AG09319 (cell line): ENCODE results near the gene CPNE9.

Experiments
- DNase-seq: peaks from one replicate; pipeline ENCODE4 v3.0.0-alpha.2; 2010; ENCODE audit warnings: low read depth; ENCODE audit errors: extremely low read depth
- TF ChIP-seq, protein P1 (sequence below): IDR thresholded peaks from 2 replicates; pipeline ENCODE4 v1.5.1; 2011; ENCODE audit warnings: low read depth, mild to moderate bottlenecking, inconsistent platforms, low read length, moderate library complexity

CPNE9 gene

DNA sequence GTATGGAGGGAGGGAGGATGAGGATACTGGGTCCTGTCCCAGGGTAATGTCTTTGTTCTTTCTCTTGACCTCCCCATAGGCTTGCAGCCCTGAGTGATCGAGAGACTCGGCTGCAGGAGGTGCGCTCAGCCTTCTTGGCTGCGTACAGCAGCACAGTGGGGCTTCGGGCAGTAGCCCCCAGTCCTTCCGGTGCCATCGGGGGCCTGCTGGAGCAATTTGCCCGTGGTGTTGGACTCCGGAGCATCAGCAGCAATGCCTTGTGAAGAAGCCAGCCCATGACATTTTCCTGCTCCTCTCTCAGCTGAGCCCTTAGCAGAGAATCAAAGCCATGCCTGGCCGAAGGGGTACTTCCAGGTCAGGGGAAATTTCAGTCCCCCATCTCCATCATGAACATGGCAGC is 1.9 kb upstream of the CPNE9 start:
- TF ChIP-seq, protein P1, sequence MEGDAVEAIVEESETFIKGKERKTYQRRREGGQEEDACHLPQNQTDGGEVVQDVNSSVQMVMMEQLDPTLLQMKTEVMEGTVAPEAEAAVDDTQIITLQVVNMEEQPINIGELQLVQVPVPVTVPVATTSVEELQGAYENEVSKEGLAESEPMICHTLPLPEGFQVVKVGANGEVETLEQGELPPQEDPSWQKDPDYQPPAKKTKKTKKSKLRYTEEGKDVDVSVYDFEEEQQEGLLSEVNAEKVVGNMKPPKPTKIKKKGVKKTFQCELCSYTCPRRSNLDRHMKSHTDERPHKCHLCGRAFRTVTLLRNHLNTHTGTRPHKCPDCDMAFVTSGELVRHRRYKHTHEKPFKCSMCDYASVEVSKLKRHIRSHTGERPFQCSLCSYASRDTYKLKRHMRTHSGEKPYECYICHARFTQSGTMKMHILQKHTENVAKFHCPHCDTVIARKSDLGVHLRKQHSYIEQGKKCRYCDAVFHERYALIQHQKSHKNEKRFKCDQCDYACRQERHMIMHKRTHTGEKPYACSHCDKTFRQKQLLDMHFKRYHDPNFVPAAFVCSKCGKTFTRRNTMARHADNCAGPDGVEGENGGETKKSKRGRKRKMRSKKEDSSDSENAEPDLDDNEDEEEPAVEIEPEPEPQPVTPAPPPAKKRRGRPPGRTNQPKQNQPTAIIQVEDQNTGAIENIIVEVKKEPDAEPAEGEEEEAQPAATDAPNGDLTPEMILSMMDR, result no peak
- no peak for DNase-seq

GRCh38 chr3:9703240-9703639 is 393 bp upstream of the CPNE9 start:
- TF ChIP-seq, protein P1, result no peak

DNA sequence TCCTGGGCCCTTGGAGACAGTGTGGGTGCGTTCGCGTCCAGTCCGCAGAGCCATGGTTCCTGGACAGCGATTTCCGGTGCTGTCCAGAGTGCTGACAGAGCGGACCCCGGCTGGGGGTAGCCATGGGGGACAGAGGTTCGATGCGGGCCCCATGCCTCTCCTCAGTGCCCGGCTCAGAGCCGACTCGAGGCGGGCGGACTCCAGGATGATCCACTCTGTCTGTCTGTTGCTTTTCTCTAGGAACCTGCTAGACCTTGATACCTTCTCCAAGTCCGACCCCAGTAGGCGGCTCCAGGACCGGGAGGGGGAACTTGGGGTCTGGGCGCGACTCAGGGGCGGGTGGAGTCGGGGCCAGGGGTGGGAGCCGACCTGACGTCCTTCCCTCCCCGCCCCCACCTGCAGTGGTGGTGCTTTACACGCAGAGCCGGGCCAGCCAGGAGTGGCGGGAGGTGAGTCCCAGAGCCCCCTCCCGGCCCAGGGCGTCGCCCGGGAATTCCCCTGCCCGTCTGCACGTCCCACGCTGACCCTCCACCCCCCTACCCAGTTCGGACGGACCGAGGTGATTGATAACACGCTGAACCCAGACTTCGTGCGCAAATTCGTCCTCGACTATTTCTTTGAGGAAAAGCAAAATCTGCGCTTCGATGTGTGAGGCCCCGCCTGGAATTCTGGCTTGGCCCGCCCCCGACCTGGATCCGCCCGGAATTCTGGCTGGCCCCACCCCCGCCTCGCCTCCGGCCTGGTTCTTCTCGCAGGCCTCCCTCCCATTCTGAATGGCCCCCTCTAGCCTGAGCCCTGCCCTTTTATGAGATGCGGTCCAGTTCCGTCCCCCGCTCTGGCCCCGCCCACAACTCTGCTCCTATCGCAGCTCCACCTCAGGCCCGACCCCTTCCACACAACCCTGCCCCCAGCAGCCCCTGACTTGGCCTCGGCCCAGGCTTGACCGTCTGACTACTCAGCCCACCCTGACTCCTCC is 1.0 kb downstream of the CPNE9 start:
- DNase-seq, result no peak
- TF ChIP-seq, protein P1, result no peak

More at GRCh38 chr3:9703240-9703639, 393 bp upstream of the CPNE9 start:
- no peak for DNase-seq

DNA sequence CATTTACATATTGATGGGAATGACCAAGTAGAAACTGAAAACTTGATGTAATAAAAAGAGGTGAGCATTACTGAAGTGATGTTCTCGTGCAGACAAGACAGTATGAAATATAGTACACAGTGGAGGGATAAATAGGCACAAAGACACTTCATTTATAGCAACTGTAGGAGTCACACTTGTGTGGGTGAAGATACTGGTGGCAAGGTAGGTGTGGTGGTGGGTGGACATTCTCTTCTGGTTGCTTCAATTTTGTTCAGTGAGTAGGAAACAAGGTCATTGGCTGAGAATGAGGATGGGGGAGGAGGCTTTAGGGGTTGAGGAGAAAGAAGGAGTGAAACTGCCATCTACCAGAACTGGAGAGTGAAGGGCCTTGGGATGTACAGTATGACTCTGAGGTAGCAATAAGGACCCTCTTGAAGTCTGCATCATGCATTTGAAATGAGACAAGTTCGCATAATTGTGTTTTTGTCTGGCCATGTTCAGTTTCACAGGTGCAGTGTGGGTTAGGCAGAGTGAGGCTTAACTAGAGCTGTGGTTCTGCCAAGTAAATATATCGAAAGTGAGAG is 6.6 kb downstream of the CPNE9 start:
- TF ChIP-seq, protein P1, result no peak
- no peak for DNase-seq

DNA sequence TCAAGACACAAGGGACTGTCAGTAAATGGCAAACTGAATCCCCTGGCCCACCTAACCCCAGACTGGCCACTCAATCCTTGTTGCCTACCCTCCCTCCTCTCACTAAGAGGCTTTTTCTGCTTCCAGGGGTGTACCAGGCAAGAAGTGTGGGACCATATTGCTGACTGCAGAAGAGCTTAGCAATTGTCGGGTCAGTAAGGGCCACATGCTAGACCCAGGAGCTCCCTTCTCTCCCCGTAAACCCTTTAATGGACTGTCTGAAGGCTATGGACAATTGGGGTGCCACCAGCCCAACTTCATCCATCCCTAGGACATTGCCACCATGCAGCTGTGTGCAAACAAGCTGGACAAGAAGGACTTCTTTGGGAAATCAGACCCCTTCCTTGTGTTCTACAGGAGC is 8.8 kb downstream of the CPNE9 start:
- no peak for DNase-seq

GRCh38 chr3:9713142-9713541 is 9.5 kb downstream of the CPNE9 start:
- TF ChIP-seq, protein P1, result no peak
- DNase-seq, result no peak

More for the DNA sequence above, 8.8 kb downstream of the CPNE9 start:
- TF ChIP-seq, protein P1, result no peak

GRCh38 chr3:9715136-9715535 is 11.5 kb downstream of the CPNE9 start:
- TF ChIP-seq, protein P1, result no peak
- DNase-seq, result no peak
